ENCODE data around the gene MED26.

MED26 gene

GRCh38 chr19:16611121-16611520 lies 16.9 kb downstream of the MED26 start:
- CTCF ChIA-PET: no interaction called here
- Histone ChIP-seq H3K4me3 (ENCODE audit: low read depth, low read length) (no peak overlapping the region), H3K9me3 (ENCODE audit: control insufficient read depth, insufficient read depth, low read depth, low read length) (no peaks in the 10 kb centered on the region), H3K4me1 (ENCODE audit: control insufficient read depth, insufficient read depth, low read length) (peaks cover 22% of the 10 kb centered on the region), H3K27ac (ENCODE audit: extremely low read depth, low read depth, low read length) (no peak overlapping the region), H3K36me3 (ENCODE audit: control insufficient read depth in 2 of 2, insufficient read depth in 1 of 2, low read length in 2 of 2) (no peaks in the 10 kb centered on the region)
- POLR2A ChIA-PET: no interaction called here
- TF ChIP-seq ZNF600 (tag by site-specific recombination; IDR thresholded peaks at IDR 0.05) (no peak), GLIS1 (tag by site-specific recombination; IDR thresholded peaks at IDR 0.05) (no peak), ZNF776 (tag by site-specific recombination; IDR thresholded peaks at IDR 0.05; ENCODE audit: borderline replicate concordance) (no peak), ZBTB11 (tag by site-specific recombination; conservative IDR thresholded peaks at IDR 0.05; ENCODE audit: low read depth) (no peak), ZBTB21 (tag by site-specific recombination; IDR thresholded peaks at IDR 0.05) (no peak), ZFP37 (tag by site-specific recombination; IDR thresholded peaks at IDR 0.05) (no peak), ZNF549 (tag by site-specific recombination; IDR thresholded peaks at IDR 0.05) (no peak)
- TF ChIP-seq, protein P1, sequence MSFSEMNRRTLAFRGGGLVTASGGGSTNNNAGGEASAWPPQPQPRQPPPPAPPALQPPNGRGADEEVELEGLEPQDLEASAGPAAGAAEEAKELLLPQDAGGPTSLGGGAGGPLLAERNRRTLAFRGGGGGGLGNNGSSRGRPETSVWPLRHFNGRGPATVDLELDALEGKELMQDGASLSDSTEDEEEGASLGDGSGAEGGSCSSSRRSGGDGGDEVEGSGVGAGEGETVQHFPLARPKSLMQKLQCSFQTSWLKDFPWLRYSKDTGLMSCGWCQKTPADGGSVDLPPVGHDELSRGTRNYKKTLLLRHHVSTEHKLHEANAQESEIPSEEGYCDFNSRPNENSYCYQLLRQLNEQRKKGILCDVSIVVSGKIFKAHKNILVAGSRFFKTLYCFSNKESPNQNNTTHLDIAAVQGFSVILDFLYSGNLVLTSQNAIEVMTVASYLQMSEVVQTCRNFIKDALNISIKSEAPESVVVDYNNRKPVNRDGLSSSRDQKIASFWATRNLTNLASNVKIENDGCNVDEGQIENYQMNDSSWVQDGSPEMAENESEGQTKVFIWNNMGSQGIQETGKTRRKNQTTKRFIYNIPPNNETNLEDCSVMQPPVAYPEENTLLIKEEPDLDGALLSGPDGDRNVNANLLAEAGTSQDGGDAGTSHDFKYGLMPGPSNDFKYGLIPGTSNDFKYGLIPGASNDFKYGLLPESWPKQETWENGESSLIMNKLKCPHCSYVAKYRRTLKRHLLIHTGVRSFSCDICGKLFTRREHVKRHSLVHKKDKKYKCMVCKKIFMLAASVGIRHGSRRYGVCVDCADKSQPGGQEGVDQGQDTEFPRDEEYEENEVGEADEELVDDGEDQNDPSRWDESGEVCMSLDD (tag by site-specific recombination; IDR thresholded peaks at IDR 0.05): no peak
- TF ChIP-seq, protein P2, sequence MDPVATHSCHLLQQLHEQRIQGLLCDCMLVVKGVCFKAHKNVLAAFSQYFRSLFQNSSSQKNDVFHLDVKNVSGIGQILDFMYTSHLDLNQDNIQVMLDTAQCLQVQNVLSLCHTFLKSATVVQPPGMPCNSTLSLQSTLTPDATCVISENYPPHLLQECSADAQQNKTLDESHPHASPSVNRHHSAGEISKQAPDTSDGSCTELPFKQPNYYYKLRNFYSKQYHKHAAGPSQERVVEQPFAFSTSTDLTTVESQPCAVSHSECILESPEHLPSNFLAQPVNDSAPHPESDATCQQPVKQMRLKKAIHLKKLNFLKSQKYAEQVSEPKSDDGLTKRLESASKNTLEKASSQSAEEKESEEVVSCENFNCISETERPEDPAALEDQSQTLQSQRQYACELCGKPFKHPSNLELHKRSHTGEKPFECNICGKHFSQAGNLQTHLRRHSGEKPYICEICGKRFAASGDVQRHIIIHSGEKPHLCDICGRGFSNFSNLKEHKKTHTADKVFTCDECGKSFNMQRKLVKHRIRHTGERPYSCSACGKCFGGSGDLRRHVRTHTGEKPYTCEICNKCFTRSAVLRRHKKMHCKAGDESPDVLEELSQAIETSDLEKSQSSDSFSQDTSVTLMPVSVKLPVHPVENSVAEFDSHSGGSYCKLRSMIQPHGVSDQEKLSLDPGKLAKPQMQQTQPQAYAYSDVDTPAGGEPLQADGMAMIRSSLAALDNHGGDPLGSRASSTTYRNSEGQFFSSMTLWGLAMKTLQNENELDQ (tag by site-specific recombination; IDR thresholded peaks at IDR 0.05; ENCODE audit: low read depth): no peak

- TF ChIP-seq EGR2 (tag by site-specific recombination; IDR thresholded peaks at IDR 0.05; ENCODE audit: low read depth): no peak
- no peak for TF ChIP-seq ZNF132 (tag by site-specific recombination; IDR thresholded peaks at IDR 0.05; ENCODE audit: borderline replicate concordance)
- TF ChIP-seq ZNF354C (tag by site-specific recombination; IDR thresholded peaks at IDR 0.05; ENCODE audit: borderline replicate concordance, low read depth): no peak
- TF ChIP-seq KLF1 (tag by site-specific recombination; IDR thresholded peaks at IDR 0.05): peak; percentile 48
- no peak for TF ChIP-seq ZNF660 (tag by site-specific recombination; IDR thresholded peaks at IDR 0.05)
- TF ChIP-seq PRDM6 (tag by site-specific recombination; IDR thresholded peaks at IDR 0.05): peak; percentile 45; the same call in 1 of the 2 replicates
- TF ChIP-seq SCRT1 (tag by site-specific recombination; IDR thresholded peaks at IDR 0.05; ENCODE audit: borderline replicate concordance): no peak
- TF ChIP-seq, protein P3, sequence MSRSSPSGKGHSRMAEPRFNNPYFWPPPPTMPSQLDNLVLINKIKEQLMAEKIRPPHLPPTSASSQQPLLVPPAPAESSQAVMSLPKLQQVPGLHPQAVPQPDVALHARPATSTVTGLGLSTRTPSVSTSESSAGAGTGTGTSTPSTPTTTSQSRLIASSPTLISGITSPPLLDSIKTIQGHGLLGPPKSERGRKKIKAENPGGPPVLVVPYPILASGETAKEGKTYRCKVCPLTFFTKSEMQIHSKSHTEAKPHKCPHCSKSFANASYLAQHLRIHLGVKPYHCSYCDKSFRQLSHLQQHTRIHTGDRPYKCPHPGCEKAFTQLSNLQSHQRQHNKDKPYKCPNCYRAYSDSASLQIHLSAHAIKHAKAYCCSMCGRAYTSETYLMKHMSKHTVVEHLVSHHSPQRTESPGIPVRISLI (tag by site-specific recombination; IDR thresholded peaks at IDR 0.05): 0 out of 2 replicates have a peak, but pooled peaks have one; percentile 46
- no peak for TF ChIP-seq ZNF521 (tag by site-specific recombination; IDR thresholded peaks at IDR 0.05)
- no peak for TF ChIP-seq ZFP3 (tag by site-specific recombination; IDR thresholded peaks at IDR 0.05; ENCODE audit: low read depth)
- H3K27ac ChIP-seq (ENCODE audit: extremely low read depth, low read depth, low read length): no peak overlapping the region; the same call in 1 of the 2 replicates
- peaks cover 22% of the 10 kb centered on the region for H3K4me1 ChIP-seq (ENCODE audit: control insufficient read depth, insufficient read depth, low read length)
- H3K4me3 ChIP-seq (ENCODE audit: low read depth, low read length): no peak overlapping the region
- no peaks in the 10 kb centered on the region for H3K9me3 ChIP-seq (ENCODE audit: control insufficient read depth, insufficient read depth, low read depth, low read length)
- ChIA-PET CTCF (interaction anchor here (0.6 kb wide), 1 partner anchor 89 kb away, joined by 3 read pairs; no protein-coding TSS in a partner anchor), POLR2A (interaction anchor here (1.7 kb wide), 1 partner anchor 18 kb away, joined by 5 read pairs; the partner anchor contains the start of gene MED26)
- H3K36me3 ChIP-seq (ENCODE audit: control insufficient read depth in 2 of 2, insufficient read depth in 1 of 2, low read length in 2 of 2): no peaks in the 10 kb centered on the region
Observed at GRCh38 chr19:16609511-16610200, 18.3 kb downstream of the MED26 start.

All from HEK293 (cell line).